NCI-H1694 treated with DMSO at 0.1 percent for 48 hours (cell line): ENCODE measurements around the gene RBL2.

ENCODE experiments used
- DNase-seq: peaks from one replicate; lab custom pipeline; 2025; lab: John Stamatoyannopoulos, UW

RBL2 gene

GRCh38 chr16:53449816-53450517, 15.7 kb downstream of the RBL2 start:
- no peak for DNase-seq

GRCh38 chr16:53453928-53454327, 19.7 kb downstream of the RBL2 start:
- no peak for DNase-seq

- DNase-seq, result no peak
These were observed 22.4 kb downstream of the RBL2 start for GRCh38 chr16:53456625-53457024.

- no peak for DNase-seq
These were observed 23.4 kb downstream of the RBL2 start for GRCh38 chr16:53457670-53458069.

- DNase-seq, result no peak
These were observed 24.4 kb downstream of the RBL2 start for GRCh38 chr16:53458635-53459034.

- no peak for DNase-seq
These were observed 31.5 kb downstream of the RBL2 start for GRCh38 chr16:53465606-53466280.

GRCh38 chr16:53476867-53477266, 42.6 kb downstream of the RBL2 start:
- no peak for DNase-seq

- no peak for DNase-seq
These were observed 44.7 kb downstream of the RBL2 start for GRCh38 chr16:53478965-53479364.

GRCh38 chr16:53480394-53480793, 46.1 kb downstream of the RBL2 start:
- DNase-seq, result no peak

- DNase-seq, result no peak
These were observed 47.9 kb downstream of the RBL2 start for GRCh38 chr16:53482123-53482522.

GRCh38 chr16:53484542-53484941, 50.3 kb downstream of the RBL2 start:
- no peak for DNase-seq

GRCh38 chr16:53486230-53486629, 52.0 kb downstream of the RBL2 start:
- no peak for DNase-seq

GRCh38 chr16:53489755-53490154, 55.5 kb downstream of the RBL2 start:
- no peak for DNase-seq

GRCh38 chr16:53492503-53492902, 58.2 kb downstream of the RBL2 start:
- no peak for DNase-seq

GRCh38 chr16:53494636-53495035, 60.4 kb downstream of the RBL2 start:
- no peak for DNase-seq

- DNase-seq, result no peak
These were observed 61.1 kb downstream of the RBL2 start for GRCh38 chr16:53495325-53495724.

- DNase-seq, result no peak
These were observed 64.7 kb downstream of the RBL2 start for GRCh38 chr16:53498984-53499383.

GRCh38 chr16:53501216-53501859, 67.1 kb downstream of the RBL2 start:
- no peak for DNase-seq

- DNase-seq, result no peak
These were observed 68.3 kb downstream of the RBL2 start, which contains the start of gene AKTIP for GRCh38 chr16:53502331-53503269. TSS of gene AKTIP (minus strand) at chr16:53503209. CDS start at chr16:53500259, 2,950 bp downstream.

GRCh38 chr16:53503270-53503923, 69.1 kb downstream of the RBL2 start:
- peak; percentile 97 for DNase-seq

GRCh38 chr16:53503991-53504663, 69.9 kb downstream of the RBL2 start:
- DNase-seq, result no peak
